K562 (cell line): Measurements from ENCODE around the gene TRIM33. TPM values are rescaled to one million over a fixed set of nuclear protein-coding genes. Genes with fewer than 3 reads are reported as not detected.
A peak's percentile ranks its signal among the peaks of the same experiment; 100 is the strongest.

Source experiments
- ATF7 ChIP-seq: fragments of 450-650 bp; IDR thresholded peaks from 2 replicates; pipeline ENCODE4 v1.7.1; 2014; ENCODE audit warnings: mild to moderate bottlenecking, moderate library complexity
- BCOR ChIP-seq: fragments of 450-650 bp; IDR thresholded peaks from 2 replicates; pipeline ENCODE4 v1.6.1; 2016
- CTBP1 ChIP-seq: fragments of 450-650 bp; IDR thresholded peaks from 2 replicates; pipeline ENCODE4 v1.6.1; 2016; ENCODE audit warnings: borderline replicate concordance
- EHMT2 ChIP-seq: fragments of 450-650 bp; IDR thresholded peaks from 2 replicates; pipeline ENCODE4 v1.6.1; 2018; ENCODE audit warnings: antibody characterized with exemption
- ELK1 ChIP-seq: sonication (generic); formaldehyde crosslinking; IDR thresholded peaks from 2 replicates; pipeline ENCODE4 v1.8.1; 2022; ENCODE audit warnings: missing genetic modification reagents
- EP300 ChIP-seq: IDR thresholded peaks from 2 replicates; pipeline ENCODE4 v1.6.1; 2012; ENCODE audit warnings: low read length, improper control_type of control experiment
- KLF1 ChIP-seq: fragments of 450-650 bp; IDR thresholded peaks from 2 replicates; pipeline ENCODE4 v1.6.1; 2016; ENCODE audit warnings: missing genetic modification characterization, missing compliant biosample characterization
- MGA ChIP-seq: fragments of 450-650 bp; IDR thresholded peaks from 2 replicates; pipeline ENCODE4 v1.6.1; 2016; ENCODE audit warnings: mild to moderate bottlenecking, moderate library complexity
- SAFB ChIP-seq: fragments of 200-400 bp; formaldehyde crosslinking; IDR thresholded peaks from 2 replicates; pipeline ENCODE4 v1.6.1; 2017; ENCODE audit warnings: low read depth, low read length, borderline replicate concordance
- SFPQ ChIP-seq: fragments of 200-400 bp; formaldehyde crosslinking; IDR thresholded peaks from 2 replicates; pipeline ENCODE4 v1.6.1; 2017; ENCODE audit warnings: mild to moderate bottlenecking, low read depth, low read length, moderate library complexity
- SRSF9 ChIP-seq: fragments of 200-400 bp; formaldehyde crosslinking; IDR thresholded peaks from 2 replicates; pipeline ENCODE4 v1.6.1; 2017; ENCODE audit warnings: low read depth, low read length, borderline replicate concordance
- TBL1XR1 ChIP-seq, 2 experiments: IDR thresholded peaks; 2 replicates each; pipeline ENCODE4 v1.6.1; 2012; ENCODE audit warnings: improper control_type of control experiment in 2 of 2, low read length in 2 of 2, mild to moderate bottlenecking in 1 of 2
- TCF3 ChIP-seq: sonication (generic); formaldehyde crosslinking; IDR thresholded peaks from 2 replicates; pipeline ENCODE4 v1.4.0; 2020; ENCODE audit warnings: mild to moderate bottlenecking, missing genetic modification reagents
- THRAP3 ChIP-seq: fragments of 450-650 bp; IDR thresholded peaks from 2 replicates; pipeline ENCODE4 v1.6.1; 2016; ENCODE audit warnings: mild to moderate bottlenecking, inconsistent platforms, borderline replicate concordance
- ZNF707 ChIP-seq: fragments of 250-450 bp; sonication (Bioruptor Pico); conservative IDR thresholded peaks from 2 replicates; pipeline ENCODE4 v1.8.0; 2022; ENCODE audit warnings: inconsistent platforms, mild to moderate bottlenecking, moderate library complexity
- polyA plus RNA-seq, 8 experiments: library from polyadenylated mRNA; depleted of rRNA in 4 of 8; stranded (reverse) in 5 of 8; unstranded in 3 of 8; fragments of >200 nt; fragmentation: Nextera tagmentation in 2 of 8; fragmentation: Illumina TruSeq in 1 of 8; extraction: Ambion mirVana in 2 of 8; extraction: Trizol in 1 of 8; gene quantifications; 2 replicates each; pipeline versions ENCODE4 v1.2.1 to v1.2.3, GENCODE V29; 2011 to 2014; ENCODE audit warnings: inconsistent platforms in 1 of 8, missing spikeins in 1 of 8
- total RNA-seq, 7 experiments: library from RNA; depleted of rRNA in 6 of 7; stranded (reverse); fragments of >200 nt in 6 of 7; fragmentation: Illumina TruSeq in 2 of 7; extraction: Trizol in 2 of 7; gene quantifications; 2 replicates each; pipeline versions ENCODE4 v1.2.1 to v1.2.3, GENCODE V29; 2011 to 2021; ENCODE audit warnings: low replicate concordance in 1 of 7

Gene TRIM33
- total and polyA plus RNA-seq, 9 of the 15 experiments (the other 6 are each of a cell fraction or from before 2014, with no cell fraction given), result 9.3 to 58.4 (median 40.2) TPM

GRCh38 chr1:114367810-114368209 lies 143.2 kb downstream of the TRIM33 start (continued):
- no peak for TF ChIP-seq MGA
- TF ChIP-seq ATF7, result no peak
- TF ChIP-seq KLF1, result no peak
- no peak for TF ChIP-seq TCF3
- no peak for TF ChIP-seq SFPQ
- no peak for TF ChIP-seq CTBP1
- 0 out of 2 replicates have a peak, but pooled peaks have one; percentile 28 for TF ChIP-seq BCOR
- no peak for TF ChIP-seq ZNF707 (CRISPR knock-in tag)
- no peak for TF ChIP-seq EP300
- TF ChIP-seq THRAP3, result no peak
- no peak for TF ChIP-seq SRSF9
- TF ChIP-seq SAFB, result no peak
- no peak for TF ChIP-seq TBL1XR1 (IDR thresholded peaks at IDR 0.05; ENCODE audit: low read length in 2 of 2)
- no peak for TF ChIP-seq ELK1 (CRISPR knock-in tag)
- TF ChIP-seq EHMT2, result 0 out of 2 replicates have a peak, but pooled peaks have one; percentile 52
